ENCODE measurements around the gene VPS35L. TPM values are rescaled to one million over a fixed set of nuclear protein-coding genes. Genes with fewer than 3 reads are reported as not detected.

VPS35L gene
- total RNA-seq, 2 experiments from 2014 or later, result 33.9 to 38.0 TPM

- Mint-ChIP-seq H3K9me3 (no peaks in the 10 kb centered on the region), H3K4me3 (no peak overlapping the region), H3K27ac (no peak overlapping the region), H3K27me3 (no peaks in the 10 kb centered on the region), H3K4me1 (ENCODE audit: low read depth) (no peaks in the 10 kb centered on the region), H3K36me3 (peaks cover 19% of the 10 kb centered on the region)
- intact Hi-C loops (cut with micrococcal nuclease), result no loop called here
- DNase-seq, result no peak
- ChIA-PET POLR2A (interaction anchor here (0.6 kb wide), 1 partner anchor 276 kb away, joined by 7 read pairs; no protein-coding TSS in a partner anchor), CTCF (interaction anchor here (0.7 to 3.6 kb wide), 10 partner anchors 16 to 307 kb away, joined by 3 to 28 read pairs (median 6); partner anchors contain the start of genes GPRC5B and VPS35L)
Observed at GRCh38 chr16:19599968-19600716, 44.6 kb downstream of the VPS35L start.

- ChIA-PET CTCF (interaction anchor here (0.6 to 3.6 kb wide), 22 partner anchors 9 to 306 kb away, joined by 3 to 28 read pairs (median 4); partner anchors contain the start of genes GPRC5B and VPS35L), POLR2A (no interaction called here)
- Mint-ChIP-seq H3K27me3 (no peaks in the 10 kb centered on the region), H3K4me1 (ENCODE audit: low read depth) (peaks cover 1% of the 10 kb centered on the region), H3K4me3 (no peak overlapping the region), H3K36me3 (peaks cover 31% of the 10 kb centered on the region), H3K9me3 (no peaks in the 10 kb centered on the region), H3K27ac (no peak overlapping the region)
- DNase-seq, result peak; percentile 25
- intact Hi-C loops (cut with micrococcal nuclease), result loop anchor here (1.0 kb wide), 1 partner anchor 285 kb away; no protein-coding TSS in a partner anchor
Observed at GRCh38 chr16:19601083-19601976, 45.8 kb downstream of the VPS35L start.

DNA sequence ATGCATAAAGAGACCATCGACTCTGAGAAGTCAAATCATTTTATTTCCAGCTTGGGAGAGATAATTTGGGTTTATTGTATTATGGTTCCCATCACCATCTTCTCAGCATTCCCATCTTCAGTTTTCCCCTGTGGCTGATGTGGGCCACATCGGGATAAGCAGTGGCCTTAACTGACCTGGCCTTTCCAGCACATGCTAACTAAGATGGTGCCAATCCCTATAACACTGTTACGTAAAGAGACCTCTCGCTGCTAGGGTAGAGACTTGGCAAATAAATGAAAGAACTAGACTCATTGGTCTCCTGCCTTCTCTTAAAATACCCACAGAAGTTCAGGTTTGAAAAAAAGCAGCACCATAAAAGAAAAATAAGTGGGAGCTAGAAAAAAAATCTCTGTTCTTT lies 49.4 kb downstream of the VPS35L start:
- ChIA-PET POLR2A (no interaction called here), CTCF (interaction anchor here (0.6 to 2.7 kb wide), 4 partner anchors 21 to 302 kb away, joined by 3 to 9 read pairs (median 5); no protein-coding TSS in a partner anchor)
- peaks cover 49% of the 10 kb centered on the region for H3K36me3 Mint-ChIP-seq
- no peak for DNase-seq
- no peaks in the 10 kb centered on the region for H3K9me3 Mint-ChIP-seq
- H3K27ac Mint-ChIP-seq, result no peak overlapping the region
- no peaks in the 10 kb centered on the region for H3K27me3 Mint-ChIP-seq
- peaks cover 2% of the 10 kb centered on the region for H3K4me1 Mint-ChIP-seq (ENCODE audit: low read depth)
- H3K4me3 Mint-ChIP-seq, result no peak overlapping the region
- intact Hi-C loops (cut with micrococcal nuclease), result no loop called here

GRCh38 chr16:19605701-19606100 lies 50.2 kb downstream of the VPS35L start:
- no peak for DNase-seq
- intact Hi-C loops (cut with micrococcal nuclease), result no loop called here
- no peaks in the 10 kb centered on the region for H3K27me3 Mint-ChIP-seq
- H3K9me3 Mint-ChIP-seq, result no peaks in the 10 kb centered on the region
- ChIA-PET CTCF (interaction anchor here (0.9 to 2.7 kb wide), 3 partner anchors 22 to 302 kb away, joined by 4 to 9 read pairs (median 5); no protein-coding TSS in a partner anchor), POLR2A (no interaction called here)
- no peak overlapping the region for H3K27ac Mint-ChIP-seq
- no peak overlapping the region for H3K4me3 Mint-ChIP-seq
- H3K36me3 Mint-ChIP-seq, result peaks cover 51% of the 10 kb centered on the region
- peaks cover 2% of the 10 kb centered on the region for H3K4me1 Mint-ChIP-seq (ENCODE audit: low read depth)

DNA sequence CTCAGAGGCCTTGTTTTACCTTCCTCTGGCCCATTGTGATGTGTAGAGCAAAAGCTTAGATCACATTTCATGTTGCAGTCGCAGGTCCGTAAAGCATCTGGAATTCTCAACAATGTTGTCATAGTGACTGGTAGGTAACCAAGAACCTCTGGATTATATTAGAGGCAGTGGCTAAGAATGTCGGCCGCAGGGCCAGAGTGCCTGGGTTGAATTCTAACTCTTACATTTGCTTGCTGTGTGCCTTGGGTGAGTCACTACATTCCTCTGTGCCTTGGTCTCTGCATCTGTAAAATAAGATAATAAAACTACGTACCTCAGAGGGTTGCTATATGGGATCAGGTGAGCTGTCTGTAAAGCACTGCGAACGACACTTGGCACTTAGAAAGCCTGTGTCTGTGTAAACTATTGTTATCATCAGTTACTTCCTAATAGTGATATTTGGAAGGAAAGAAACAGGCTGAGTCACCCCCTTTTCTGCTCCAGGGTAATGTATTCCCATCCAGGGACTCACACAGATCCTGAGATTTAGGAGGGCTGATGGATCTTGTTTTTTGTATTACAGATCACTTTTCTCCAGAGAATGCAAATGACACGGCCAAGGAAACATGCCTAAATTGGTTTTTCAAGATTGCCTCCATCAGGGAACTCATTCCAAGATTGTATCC lies 52.2 kb downstream of the VPS35L start:
- ChIA-PET POLR2A (no interaction called here), CTCF (interaction anchor here (0.6 to 2.7 kb wide), 4 partner anchors 11 to 52 kb away, joined by 3 to 9 read pairs (median 4); partner anchors contain the start of gene VPS35L)
- DNase-seq, result no peak
- no peaks in the 10 kb centered on the region for H3K27me3 Mint-ChIP-seq
- H3K4me1 Mint-ChIP-seq (ENCODE audit: low read depth), result peaks cover 2% of the 10 kb centered on the region
- H3K36me3 Mint-ChIP-seq, result peaks cover 56% of the 10 kb centered on the region
- intact Hi-C loops (cut with micrococcal nuclease), result no loop called here
- H3K4me3 Mint-ChIP-seq, result no peak overlapping the region
- H3K9me3 Mint-ChIP-seq, result no peaks in the 10 kb centered on the region
- H3K27ac Mint-ChIP-seq, result no peak overlapping the region

DNA sequence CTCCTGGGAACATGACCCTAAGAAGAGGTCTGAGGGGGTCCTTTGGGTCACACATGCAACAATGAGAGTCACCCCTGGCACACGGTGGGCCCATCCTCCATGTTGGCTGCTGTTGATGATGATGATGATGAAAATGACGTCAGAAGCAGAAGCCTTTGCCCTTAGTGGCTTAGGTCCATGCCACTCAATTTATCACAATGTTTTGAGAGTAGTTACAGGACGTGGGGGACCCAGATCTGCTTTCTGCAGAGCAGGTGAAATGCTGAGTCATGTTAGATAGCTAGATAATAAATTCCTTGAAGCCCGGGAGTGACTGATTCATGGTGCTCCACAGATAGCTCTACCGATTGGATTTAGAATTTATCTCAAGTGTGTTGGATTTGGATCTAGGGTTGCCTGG lies 53.9 kb downstream of the VPS35L start:
- intact Hi-C loops (cut with micrococcal nuclease), result no loop called here
- Mint-ChIP-seq H3K27ac (no peak overlapping the region), H3K27me3 (no peaks in the 10 kb centered on the region), H3K9me3 (no peaks in the 10 kb centered on the region), H3K4me1 (ENCODE audit: low read depth) (peaks cover 2% of the 10 kb centered on the region), H3K36me3 (peaks cover 47% of the 10 kb centered on the region), H3K4me3 (no peak overlapping the region)
- DNase-seq, result no peak
- POLR2A ChIA-PET, result no interaction called here
- CTCF ChIA-PET, result no interaction called here

DNA sequence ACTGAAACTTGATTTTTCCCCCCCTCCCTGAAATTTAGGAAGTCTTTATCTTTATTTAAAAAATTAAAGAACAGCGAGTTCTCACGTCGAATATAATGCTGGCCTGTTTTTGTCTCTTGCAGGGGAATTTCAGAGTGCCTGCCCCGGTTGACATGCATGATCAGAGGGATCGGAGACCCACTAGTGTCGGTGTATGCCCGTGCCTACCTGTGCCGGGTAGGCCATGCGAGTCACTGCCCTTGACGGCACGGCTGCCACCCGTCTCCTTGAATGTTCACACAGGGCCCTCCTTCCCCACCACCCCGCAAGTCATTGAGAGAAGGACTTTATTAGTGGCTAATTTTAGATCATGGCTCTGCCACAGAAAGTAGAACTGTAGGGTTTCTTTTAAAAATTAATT lies 54.7 kb downstream of the VPS35L start:
- POLR2A ChIA-PET, result no interaction called here
- Mint-ChIP-seq H3K36me3 (peaks cover 40% of the 10 kb centered on the region), H3K9me3 (no peaks in the 10 kb centered on the region), H3K27ac (no peak overlapping the region), H3K27me3 (no peaks in the 10 kb centered on the region), H3K4me1 (ENCODE audit: low read depth) (peaks cover 2% of the 10 kb centered on the region), H3K4me3 (no peak overlapping the region)
- no peak for DNase-seq
- CTCF ChIA-PET, result interaction anchor here (0.9 kb wide), 1 partner anchor 8 kb away, joined by 3 read pairs; no protein-coding TSS in a partner anchor
- intact Hi-C loops (cut with micrococcal nuclease), result no loop called here

DNA sequence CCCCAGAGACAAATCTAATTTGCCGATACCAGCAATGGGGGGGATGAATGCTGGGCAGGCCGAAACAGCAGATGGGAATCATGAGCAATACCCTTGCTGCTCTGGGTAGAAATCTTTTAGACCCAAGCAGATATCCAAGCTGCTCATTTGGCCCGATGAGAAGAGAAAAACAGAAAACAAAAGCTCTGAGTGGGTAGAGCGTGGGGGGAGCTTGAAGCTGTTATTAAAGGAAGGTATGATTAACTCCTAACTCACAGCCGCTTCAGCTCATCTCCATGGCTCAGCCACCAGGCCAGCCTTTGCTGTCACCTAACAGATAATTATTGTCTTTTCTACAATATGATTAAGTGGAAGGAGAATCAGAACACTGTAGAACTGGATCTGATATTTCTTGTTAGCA lies 58.3 kb downstream of the VPS35L start:
- POLR2A ChIA-PET, result no interaction called here
- CTCF ChIA-PET, result no interaction called here
- Mint-ChIP-seq H3K4me3 (no peak overlapping the region), H3K27ac (no peak overlapping the region), H3K36me3 (peaks cover 28% of the 10 kb centered on the region), H3K27me3 (no peaks in the 10 kb centered on the region), H3K9me3 (no peaks in the 10 kb centered on the region), H3K4me1 (ENCODE audit: low read depth) (no peaks in the 10 kb centered on the region)
- intact Hi-C loops (cut with micrococcal nuclease), result no loop called here
- DNase-seq, result no peak

GRCh38 chr16:19616241-19616640 lies 60.7 kb downstream of the VPS35L start:
- intact Hi-C loops (cut with micrococcal nuclease), result no loop called here
- Mint-ChIP-seq H3K27ac (no peak overlapping the region), H3K36me3 (peaks cover 17% of the 10 kb centered on the region), H3K9me3 (no peaks in the 10 kb centered on the region), H3K27me3 (no peaks in the 10 kb centered on the region), H3K4me1 (ENCODE audit: low read depth) (no peaks in the 10 kb centered on the region), H3K4me3 (no peak overlapping the region)
- ChIA-PET CTCF (interaction anchor here (1.1 kb wide), 1 partner anchor 16 kb away, joined by 6 read pairs; no protein-coding TSS in a partner anchor), POLR2A (no interaction called here)
- no peak for DNase-seq

GRCh38 chr16:19618876-19619275 lies 63.4 kb downstream of the VPS35L start:
- Mint-ChIP-seq H3K4me1 (ENCODE audit: low read depth) (no peaks in the 10 kb centered on the region), H3K36me3 (peaks cover 11% of the 10 kb centered on the region), H3K27me3 (no peaks in the 10 kb centered on the region), H3K27ac (no peak overlapping the region), H3K4me3 (no peak overlapping the region), H3K9me3 (no peaks in the 10 kb centered on the region)
- DNase-seq, result no peak
- intact Hi-C loops (cut with micrococcal nuclease), result no loop called here
- POLR2A ChIA-PET, result no interaction called here
- CTCF ChIA-PET, result no interaction called here

- H3K9me3 Mint-ChIP-seq, result no peaks in the 10 kb centered on the region
- no peak for DNase-seq
- H3K4me3 Mint-ChIP-seq, result no peak overlapping the region
- H3K27ac Mint-ChIP-seq, result no peak overlapping the region
- ChIA-PET CTCF (no interaction called here), POLR2A (interaction anchor here (0.5 kb wide), 1 partner anchor 47 kb away, joined by 3 read pairs; no protein-coding TSS in a partner anchor)
- H3K4me1 Mint-ChIP-seq (ENCODE audit: low read depth), result no peaks in the 10 kb centered on the region
- intact Hi-C loops (cut with micrococcal nuclease), result no loop called here
- H3K27me3 Mint-ChIP-seq, result no peaks in the 10 kb centered on the region
- H3K36me3 Mint-ChIP-seq, result peaks cover 19% of the 10 kb centered on the region
Observed at GRCh38 chr16:19621445-19621844, 65.9 kb downstream of the VPS35L start.

- intact Hi-C loops (cut with micrococcal nuclease), result no loop called here
- ChIA-PET POLR2A (no interaction called here), CTCF (interaction anchor here (0.7 to 1.3 kb wide), 2 partner anchors 262 to 282 kb away, joined by 3 read pairs; no protein-coding TSS in a partner anchor)
- DNase-seq, result no peak
- H3K27ac Mint-ChIP-seq, result no peak overlapping the region
- H3K4me3 Mint-ChIP-seq, result no peak overlapping the region
- H3K4me1 Mint-ChIP-seq (ENCODE audit: low read depth), result no peaks in the 10 kb centered on the region
- no peaks in the 10 kb centered on the region for H3K9me3 Mint-ChIP-seq
- H3K27me3 Mint-ChIP-seq, result no peaks in the 10 kb centered on the region
- peaks cover 29% of the 10 kb centered on the region for H3K36me3 Mint-ChIP-seq
Observed at GRCh38 chr16:19625039-19625438, 69.5 kb downstream of the VPS35L start.
